ENCODE data around the gene LCE3A. TPM values are rescaled to one million over a fixed set of nuclear protein-coding genes. Genes with fewer than 3 reads are reported as not detected.

The LCE3A gene
- total and polyA plus RNA-seq, 10 of the 15 experiments (the other 5 are each of a cell fraction or from before 2014, with no cell fraction given): not detected

- TF ChIP-seq ZBTB40 (IDR thresholded peaks at IDR 0.05; ENCODE audit: borderline replicate concordance) (no peak), IRF4 (IDR thresholded peaks at IDR 0.05; ENCODE audit: low read depth, low read length) (no peak), TARDBP (IDR thresholded peaks at IDR 0.05; ENCODE audit: borderline replicate concordance) (no peak), PAX5 (IDR thresholded peaks at IDR 0.05; ENCODE audit: borderline replicate concordance, low read depth, low read length) (no peak), TBL1XR1 (IDR thresholded peaks at IDR 0.05; ENCODE audit: low read depth, low read length) (no peak), RAD51 (IDR thresholded peaks at IDR 0.05) (no peak)
These were observed 9.4 kb downstream of the LCE3A start, which contains the start of gene LCE3B (continued) for GRCh38 chr1:152613511-152613910.

- intact Hi-C loops (cut with micrococcal nuclease; ENCODE audit: unreplicated experiment) (no loop called here), in situ Hi-C loops (cut with MboI) (no loop called here)
- no peaks in the 10 kb centered on the region for H3K4me1 ChIP-seq (ENCODE audit: control insufficient read depth, insufficient read depth, low read length)
- DNase-seq (ENCODE audit: low read depth, low spot score) (no peak), ATAC-seq (no peak), FAIRE-seq (no peak)
- H3K79me2 ChIP-seq (ENCODE audit: control insufficient read depth, insufficient read depth, low read length): no peaks in the 10 kb centered on the region
- no peak within 1 kb of the TSS for H2AFZ ChIP-seq (ENCODE audit: control insufficient read depth, low read depth, low read length)
- H3K36me3 ChIP-seq (ENCODE audit: control insufficient read depth in 2 of 2, insufficient read depth in 2 of 2, low read length in 1 of 2): no peaks in the 10 kb centered on the region
- H3K9me3 ChIP-seq (replicated peaks; ENCODE audit: control insufficient read depth, insufficient read depth, low read length): no peaks in the 10 kb centered on the region
- H3K9ac ChIP-seq (ENCODE audit: control insufficient read depth, insufficient read depth, low read length): no peak within 1 kb of the TSS
- RAD21 ChIA-PET (ENCODE audit: unreplicated experiment): no interaction called here
- no peak for TF ChIP-seq IRF4 (IDR thresholded peaks at IDR 0.05; ENCODE audit: low read depth, low read length)
- TF ChIP-seq TBL1XR1 (IDR thresholded peaks at IDR 0.05; ENCODE audit: low read depth, low read length): no peak
- no peak for TF ChIP-seq PKNOX1 (IDR thresholded peaks at IDR 0.05)
- TF ChIP-seq RAD21 (IDR thresholded peaks at IDR 0.05; ENCODE audit: insufficient read depth, low read depth, low read length): no peak
- TF ChIP-seq NFXL1 (IDR thresholded peaks at IDR 0.05; ENCODE audit: borderline replicate concordance): no peak
- no peak for TF ChIP-seq SP1 (IDR thresholded peaks at IDR 0.05; ENCODE audit: low read depth, low read length)
- no peak for TF ChIP-seq ZNF622 (IDR thresholded peaks at IDR 0.05)
- no peak for TF ChIP-seq SRF (IDR thresholded peaks at IDR 0.05; ENCODE audit: low read depth in 2 of 2, low read length in 2 of 2)
- TF ChIP-seq SIN3A (IDR thresholded peaks at IDR 0.05; ENCODE audit: low read depth, low read length): no peak
- TF ChIP-seq MYB (IDR thresholded peaks at IDR 0.05; ENCODE audit: borderline replicate concordance, low read depth, low read length): no peak
- TF ChIP-seq PBX3 (IDR thresholded peaks at IDR 0.05; ENCODE audit: insufficient replicate concordance, low read depth, low read length): no peak
- TF ChIP-seq ATF7 (IDR thresholded peaks at IDR 0.05; ENCODE audit: low read depth): no peak
- SMC1A ChIA-PET (ENCODE audit: uncharacterized antibody, unreplicated experiment): no interaction called here
- POLR2A ChIA-PET: no interaction called here
- CTCF ChIA-PET: no interaction called here
- H3K4me2 ChIP-seq (ENCODE audit: control insufficient read depth, insufficient read depth): no peak within 1 kb of the TSS
- no peaks in the 10 kb centered on the region for H4K20me1 ChIP-seq (ENCODE audit: control insufficient read depth, insufficient read depth)
- no peaks in the 10 kb centered on the region for H3K27me3 ChIP-seq (replicated peaks in 1 of 2; ENCODE audit: control insufficient read depth in 2 of 2, insufficient read depth in 2 of 2, low read length in 1 of 2)
- no peak within 1 kb of the TSS for H3K4me3 ChIP-seq
- H3K27ac ChIP-seq (ENCODE audit: control insufficient read depth, insufficient read depth): no peak within 1 kb of the TSS
- WGBS (ENCODE audit: insufficient coverage, insufficient replicate concordance, low lambda C conversion rate, missing lambda C conversion rate): 21% methylated on average over 4 of the region's 4 CpGs
- no TSS peak for BruUV-seq (replicated peaks)
These were observed 23.0 kb downstream of the LCE3A start, which contains the start of gene LCE3C for GRCh38 chr1:152599934-152600333. LCE3C (plus strand) TSS chr1:152600234; CDS start chr1:152600732, 498 bp downstream.
